Occipital lobe (tissue), 2 donors: Measurements from ENCODE around the gene LRRC32. TPM values are rescaled to one million over a fixed set of nuclear protein-coding genes. Genes with fewer than 3 reads are reported as not detected.
"Not testable (repeated sequence)": the region's sequence is repeated elsewhere in the genome, so short reads cannot be mapped to it uniquely, and the experiment has no call there.

ENCODE experiments used
- DNase-seq: peaks from one replicate; lab custom pipeline; 2025; lab: John Stamatoyannopoulos, UW
- total RNA-seq: library from RNA; depleted of rRNA; stranded (reverse); fragments of >200 nt; gene quantifications from one replicate; pipeline ENCODE4 v1.2.3, GENCODE V29; 2014

LRRC32 gene
- total RNA-seq, 1 donor from 2014 or later, result 1.1 TPM

DNA sequence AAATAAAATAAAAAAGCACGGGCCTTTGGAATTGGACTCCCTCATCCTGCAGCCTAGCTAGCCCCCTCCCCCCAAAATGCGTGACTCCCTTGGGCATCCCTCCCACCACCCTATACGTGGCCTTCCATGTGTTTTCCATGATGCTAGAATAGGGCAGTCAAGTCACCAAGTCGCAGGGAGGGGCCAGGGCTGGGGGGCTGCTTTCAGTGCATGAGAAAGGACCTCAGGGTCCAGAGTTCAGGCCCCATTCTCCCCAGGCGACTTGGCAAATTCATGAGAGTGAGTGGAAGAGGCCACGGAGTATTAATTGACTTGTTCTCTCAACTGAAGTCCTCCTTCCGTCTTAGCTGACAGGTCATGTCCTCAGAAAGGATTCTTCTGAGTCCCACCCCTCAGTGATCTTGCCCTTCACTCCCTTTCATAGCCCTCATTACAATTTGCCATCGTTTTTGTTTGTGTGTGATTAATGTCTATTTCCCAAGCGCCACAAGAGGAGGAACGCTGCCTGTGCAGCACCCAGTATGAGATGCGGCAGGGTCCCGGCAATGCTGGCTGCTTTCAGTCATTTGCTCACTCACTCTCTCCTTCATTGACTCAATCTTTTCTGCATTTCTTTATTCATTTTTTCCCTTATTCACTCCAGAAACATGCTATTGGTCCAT, 17.4 kb downstream of the LRRC32 start:
- no peak for DNase-seq

DNA sequence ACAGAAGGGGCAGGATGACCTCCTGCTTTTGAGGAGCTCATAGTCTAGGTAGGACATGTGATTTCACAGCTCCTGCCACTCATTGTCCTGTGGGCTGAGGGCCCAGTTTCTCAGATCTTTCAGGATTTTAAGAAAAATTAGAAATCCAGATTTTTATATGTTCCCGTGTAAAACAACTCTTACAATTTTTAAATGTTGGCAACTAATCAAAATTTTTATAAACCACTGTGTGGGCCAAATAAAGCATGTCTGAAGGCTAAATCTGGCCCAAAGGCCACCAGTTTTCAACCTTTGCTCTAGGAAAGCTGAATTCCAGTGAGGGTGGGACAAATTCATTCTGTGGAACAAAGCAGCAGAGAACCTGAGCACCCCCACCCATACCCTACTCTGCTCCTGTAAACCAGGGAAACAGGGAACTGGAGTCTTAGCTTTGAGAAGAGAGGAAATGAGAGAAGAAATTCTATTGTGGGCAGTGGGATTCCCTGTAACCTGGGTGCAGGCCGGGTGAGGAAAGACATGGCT, 20.6 kb downstream of the LRRC32 start:
- no peak for DNase-seq

DNA sequence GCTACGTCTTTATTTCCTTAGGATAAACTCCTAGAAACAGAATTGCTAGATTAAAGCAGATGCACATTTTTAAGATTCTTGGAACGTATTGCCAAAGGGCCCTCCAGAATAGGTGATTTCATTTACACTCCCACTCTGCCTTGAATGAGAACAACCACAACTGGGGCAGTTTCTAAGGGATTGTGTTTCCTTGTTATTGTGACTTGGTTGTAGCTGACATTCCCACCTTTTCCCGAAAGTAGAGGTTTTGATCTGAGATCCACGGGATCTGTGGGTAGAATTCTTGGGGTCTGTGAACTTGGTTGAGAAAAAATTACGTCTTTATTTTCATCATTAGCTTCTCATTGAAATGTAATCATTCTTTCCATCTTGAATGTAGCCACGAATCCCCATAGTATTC, 21.5 kb downstream of the LRRC32 start:
- no peak for DNase-seq

DNA sequence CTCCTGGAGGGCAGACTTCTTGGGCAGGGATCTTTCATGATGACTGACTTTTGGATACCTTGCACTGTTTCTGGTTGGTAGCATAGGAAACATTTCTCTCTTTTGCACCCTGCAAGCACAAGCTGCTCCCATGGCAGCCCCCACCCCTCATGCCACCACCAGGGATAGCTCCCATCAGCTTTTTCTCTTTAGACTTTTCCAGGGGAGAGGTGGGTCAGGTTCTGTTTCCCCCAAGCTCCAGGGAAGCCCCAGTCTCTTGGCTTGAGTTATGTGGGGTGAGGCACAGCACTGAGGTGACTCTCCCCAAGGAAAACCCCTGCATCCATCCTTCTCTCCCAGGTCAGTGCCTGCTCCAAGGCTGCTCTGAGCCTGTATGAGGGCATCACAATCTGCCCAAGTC, 22.5 kb downstream of the LRRC32 start:
- DNase-seq, result no peak

DNA sequence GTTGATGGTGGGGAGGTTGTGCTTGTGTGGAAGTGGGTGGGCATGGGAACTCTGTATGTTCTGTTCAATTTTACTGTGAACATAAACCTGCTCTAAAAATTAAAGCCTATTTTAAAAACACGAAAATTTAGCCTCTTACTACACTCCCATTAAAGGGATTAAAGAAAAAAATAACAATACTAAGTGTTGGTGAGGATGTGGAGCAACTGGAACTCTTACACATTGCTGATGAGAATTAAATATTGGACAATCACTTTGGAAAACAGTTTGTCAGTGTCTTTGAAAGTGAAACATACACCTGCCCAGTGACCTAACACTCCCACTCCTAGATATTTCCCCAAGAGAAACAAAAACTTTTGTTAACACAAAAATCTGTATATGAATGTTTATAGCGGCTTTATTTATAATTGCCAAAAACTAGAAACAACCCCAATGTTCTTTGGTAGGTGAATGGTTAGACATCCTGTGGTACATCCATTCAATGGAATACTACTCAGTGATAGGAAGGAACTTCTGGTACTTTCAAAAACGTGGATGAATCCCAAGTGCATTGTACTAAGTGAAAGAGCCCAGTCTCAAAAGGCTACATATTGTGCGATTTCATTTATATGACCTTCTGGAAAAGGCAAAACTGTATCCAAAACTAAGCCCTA, 23.5 kb downstream of the LRRC32 start:
- DNase-seq, result no peak

DNA sequence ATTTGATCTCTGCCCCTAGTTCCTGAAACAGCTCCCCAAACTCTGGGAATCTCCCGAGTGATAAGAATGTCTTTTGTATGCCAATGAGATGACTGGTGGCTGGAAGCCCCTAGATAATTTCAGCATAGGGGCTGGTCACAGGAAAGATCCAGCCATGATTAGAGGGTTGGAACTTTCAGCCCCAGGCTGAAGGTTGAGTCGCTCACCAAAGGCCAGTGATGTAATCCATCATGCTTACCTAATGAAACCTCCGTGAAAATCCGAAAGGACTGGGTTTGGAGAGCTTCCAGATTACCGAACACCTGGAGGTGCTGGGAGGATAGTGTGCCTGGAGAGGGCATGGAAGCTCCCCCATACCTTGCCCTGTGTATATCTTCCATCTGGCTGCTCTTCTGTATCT, 26.0 kb downstream of the LRRC32 start:
- no peak for DNase-seq

- DNase-seq, result not testable (repeated sequence)
Observed at GRCh38 chr11:76643711-76644110, 26.8 kb downstream of the LRRC32 start.

GRCh38 chr11:76642341-76642740, 28.2 kb downstream of the LRRC32 start:
- DNase-seq, result no peak

DNA sequence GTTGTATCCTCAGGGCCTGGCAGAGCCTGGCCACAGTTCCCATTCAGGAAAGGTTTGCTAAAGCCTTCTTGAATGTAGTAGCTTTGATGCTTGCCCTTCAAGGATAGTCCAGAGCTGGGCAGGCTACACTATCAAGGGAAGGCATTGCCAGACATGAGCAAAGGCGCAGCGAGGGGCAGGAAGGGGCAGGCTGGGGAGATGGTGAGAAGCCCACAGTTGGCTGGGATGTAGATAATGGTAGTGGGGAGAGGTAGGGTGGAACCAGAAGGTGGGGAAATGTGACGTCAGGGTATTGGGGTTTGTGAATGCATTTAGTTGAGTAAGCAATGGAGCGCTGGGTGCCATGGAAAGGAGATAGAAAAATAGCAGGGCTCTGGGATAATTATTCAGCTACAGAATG, 28.6 kb downstream of the LRRC32 start:
- no peak for DNase-seq

- no peak for DNase-seq
Observed at GRCh38 chr11:76640501-76640900, 30.0 kb downstream of the LRRC32 start.

GRCh38 chr11:76639621-76640020, 30.9 kb downstream of the LRRC32 start:
- DNase-seq, result no peak

DNA sequence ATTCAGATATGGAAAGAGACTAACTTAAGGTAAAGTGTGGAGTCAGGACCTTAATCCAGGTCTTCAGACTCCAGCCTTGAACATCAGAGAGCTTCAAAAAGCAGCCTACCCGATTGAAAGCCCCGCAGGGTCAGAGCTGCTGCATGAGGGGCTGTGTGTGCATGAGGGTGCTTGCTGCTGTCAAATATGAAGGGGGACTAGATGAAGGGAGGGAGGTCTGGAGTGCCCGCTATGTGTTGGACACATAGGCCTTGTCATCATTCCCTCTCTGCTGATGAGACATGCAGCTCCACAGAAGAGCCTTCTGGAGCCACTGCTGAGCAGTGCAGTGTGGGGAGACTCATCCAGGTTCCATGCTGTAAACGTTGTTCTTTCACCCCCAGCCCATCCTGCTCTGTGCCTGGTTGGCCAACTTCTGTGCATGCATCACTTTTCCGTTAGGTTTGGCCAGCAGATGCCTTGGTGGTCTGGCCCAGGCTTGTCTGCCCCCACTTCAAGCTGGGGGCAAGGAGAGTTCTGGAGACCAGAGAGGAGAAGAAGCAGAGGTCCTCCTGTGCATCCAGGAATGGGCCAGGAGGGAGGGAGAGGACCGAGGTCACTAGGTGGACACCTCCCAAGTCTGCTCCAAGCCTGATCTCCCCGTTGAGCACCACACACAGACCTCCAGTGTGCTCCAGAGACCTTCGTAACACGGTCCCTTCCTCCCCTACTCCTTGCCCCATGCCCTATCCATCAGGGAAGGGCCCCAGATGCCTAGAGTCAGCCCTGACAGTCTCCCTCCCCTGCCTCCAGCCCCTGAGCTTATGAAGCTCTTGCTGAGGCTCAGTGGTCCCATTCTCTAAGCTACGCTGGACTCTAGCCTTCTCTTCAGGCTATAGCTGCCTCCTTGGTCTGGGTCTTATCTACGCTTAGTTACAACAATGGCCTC, 32.0 kb downstream of the LRRC32 start:
- DNase-seq, result no peak

- DNase-seq, result no peak
Observed at GRCh38 chr11:76637491-76638269, 32.9 kb downstream of the LRRC32 start.

- no peak for DNase-seq
Observed at GRCh38 chr11:76636826-76637460, 33.6 kb downstream of the LRRC32 start.

DNA sequence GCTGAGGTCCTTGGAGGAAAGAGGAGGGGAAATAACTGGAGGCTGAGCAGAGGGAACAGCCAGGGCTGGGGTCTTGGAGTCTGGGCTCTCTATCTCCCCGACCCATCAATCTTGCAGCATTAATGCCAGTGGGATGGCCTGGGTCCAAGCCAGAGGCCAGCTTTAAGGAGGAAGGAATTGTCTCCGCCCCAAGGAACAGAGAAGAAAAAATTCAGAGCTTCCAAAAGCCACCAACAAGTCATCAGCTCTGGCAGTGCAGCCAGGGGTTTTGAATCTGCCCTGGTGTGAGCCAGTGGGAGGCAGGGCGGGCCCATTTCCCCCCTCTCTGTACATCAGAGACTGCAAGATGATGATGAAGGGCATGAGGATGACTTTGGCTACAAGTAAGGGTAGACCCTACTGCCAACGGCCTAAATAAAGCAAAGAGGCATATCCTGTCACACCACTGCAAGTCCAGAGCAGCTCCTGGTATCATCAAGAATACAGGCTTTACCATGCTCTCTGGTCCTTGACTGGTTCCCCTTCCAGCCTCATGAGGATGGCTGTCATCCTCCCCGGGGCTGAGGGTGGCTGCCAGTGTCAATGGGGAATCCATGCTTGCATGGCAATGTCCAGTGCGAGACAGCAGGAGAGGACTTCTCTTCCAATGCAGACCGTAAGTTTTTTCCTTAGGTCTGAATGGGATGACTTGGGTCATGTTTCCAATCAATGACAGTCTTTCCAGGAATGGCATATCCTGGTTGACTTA, 34.4 kb downstream of the LRRC32 start:
- DNase-seq, result no peak

DNA sequence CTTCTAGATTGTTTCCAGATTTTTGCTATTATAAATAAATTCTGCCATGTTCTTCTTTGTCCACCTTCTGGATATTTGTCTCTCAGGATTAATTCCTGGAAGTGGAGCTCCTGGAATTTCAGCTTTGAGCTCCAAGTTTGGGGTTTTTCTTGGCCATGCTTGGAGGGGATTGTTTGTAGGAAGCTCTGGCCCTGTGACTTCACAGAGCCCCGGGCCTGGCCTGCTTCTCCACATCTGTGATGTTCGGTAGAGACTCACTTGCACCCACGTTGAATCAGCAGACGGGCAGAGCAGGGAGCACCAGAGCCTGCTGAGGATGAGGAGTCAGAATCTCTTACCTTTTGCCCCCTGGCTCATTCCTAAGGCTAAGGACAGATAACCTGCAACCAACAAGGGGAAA, 35.7 kb downstream of the LRRC32 start:
- no peak for DNase-seq

GRCh38 chr11:76632492-76632891, 38.1 kb downstream of the LRRC32 start:
- DNase-seq, result no peak

DNA sequence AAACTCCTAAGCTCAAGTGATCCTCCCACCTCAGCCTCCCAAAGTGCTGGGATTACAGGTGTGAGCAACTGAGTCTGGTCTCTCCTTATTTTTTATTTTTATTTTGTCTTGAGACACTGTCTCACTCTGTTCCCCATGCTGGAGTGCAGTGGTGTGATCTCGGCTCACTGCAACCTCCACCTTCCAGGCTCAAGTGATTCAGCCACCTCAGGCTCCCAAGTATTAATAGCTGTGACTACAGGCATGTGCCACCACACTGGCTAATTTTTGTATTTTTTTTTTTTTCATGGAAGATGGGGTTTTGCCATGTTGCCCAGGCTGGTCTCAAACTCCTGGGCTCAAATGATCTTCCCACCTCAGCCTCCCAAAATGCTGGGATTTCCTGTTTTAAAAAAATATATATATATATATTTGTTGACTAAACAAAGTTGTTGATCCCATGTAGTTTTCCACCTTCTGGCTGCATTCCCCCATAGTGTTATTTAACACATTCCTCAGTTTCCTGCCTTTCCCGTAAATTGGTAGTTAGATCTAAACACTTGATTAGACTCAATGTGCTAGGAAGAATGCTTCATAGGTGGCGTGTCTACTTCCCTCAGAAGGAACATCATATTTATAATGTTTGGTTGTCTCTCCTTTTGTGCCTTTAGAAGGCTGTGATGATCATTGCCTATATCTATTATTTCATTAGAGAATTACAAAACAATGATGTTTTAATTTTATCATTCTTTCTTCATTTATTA, 38.8 kb downstream of the LRRC32 start:
- no peak for DNase-seq

- no peak for DNase-seq
Observed at GRCh38 chr11:76630600-76631281, 39.8 kb downstream of the LRRC32 start.
